ENCODE results near the gene MESD.
A peak's percentile ranks its signal among the peaks of the same experiment; 100 is the strongest.

MESD gene

GRCh38 chr15:80932513-80932815 is 57.2 kb downstream of the MESD start:
- no peak for DNase-seq

DNA sequence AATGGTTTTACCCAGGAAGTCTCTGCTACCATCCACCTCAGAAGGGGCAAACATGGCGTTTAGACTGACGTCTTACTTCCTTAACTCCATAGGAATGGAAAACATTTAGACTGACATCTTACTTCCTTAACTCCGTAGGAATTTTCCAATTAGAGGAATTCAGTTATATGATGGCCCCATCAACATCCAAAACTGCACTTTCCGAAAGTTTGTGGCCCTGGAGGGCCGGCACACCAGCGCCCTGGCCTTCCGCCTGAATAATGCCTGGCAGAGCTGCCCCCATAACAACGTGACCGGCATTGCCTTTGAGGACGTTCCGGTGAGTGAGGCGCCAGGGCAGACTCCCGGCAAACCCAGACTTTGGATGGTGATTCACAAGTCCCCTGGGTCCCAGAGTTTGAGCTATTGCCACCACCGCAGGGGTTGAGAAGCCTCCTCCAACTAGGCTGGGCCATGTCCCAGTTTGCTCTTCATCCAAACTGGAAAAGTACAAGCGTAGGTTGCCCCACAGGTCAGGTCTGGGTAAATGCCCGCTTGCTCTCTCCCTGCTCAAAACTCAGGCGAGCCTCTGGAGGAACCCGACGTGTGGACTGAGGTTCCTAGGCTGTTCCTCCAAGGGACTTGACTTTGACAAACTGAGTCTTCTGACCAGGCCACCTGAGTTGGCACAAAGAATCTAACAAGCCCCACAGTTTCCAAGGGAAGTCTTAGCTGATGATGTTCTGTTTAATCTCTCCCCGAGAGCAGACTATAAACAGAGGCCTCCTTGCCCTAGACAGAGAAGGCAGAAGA is 57.7 kb downstream of the MESD start:
- DNase-seq = no peak

- no peak for DNase-seq
Measured at GRCh38 chr15:80931191-80931590, 58.4 kb downstream of the MESD start.

GRCh38 chr15:80929689-80930088 is 59.9 kb downstream of the MESD start:
- DNase-seq = peak; percentile 46

GRCh38 chr15:80929225-80929624 is 60.4 kb downstream of the MESD start:
- peak; percentile 87 for DNase-seq

DNA sequence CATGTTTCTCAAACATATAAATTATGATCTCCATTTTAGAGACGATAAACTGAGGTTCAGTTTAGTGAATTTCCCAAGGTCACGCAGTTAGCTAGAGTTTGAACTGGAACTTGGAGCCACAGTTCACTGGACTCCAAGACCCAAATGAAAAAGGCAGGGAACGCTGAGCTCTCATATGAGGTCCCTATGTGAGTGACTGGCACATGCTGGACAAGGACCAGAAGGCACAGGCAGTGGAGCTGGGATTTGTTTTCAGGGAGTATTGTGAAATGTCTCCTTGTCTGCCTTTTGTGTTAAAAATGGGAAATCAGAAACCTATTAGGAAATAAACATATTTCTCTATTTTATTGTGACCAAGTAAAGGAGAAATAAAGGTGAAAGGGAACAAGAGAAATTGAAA is 63.5 kb downstream of the MESD start:
- no peak for DNase-seq

DNA sequence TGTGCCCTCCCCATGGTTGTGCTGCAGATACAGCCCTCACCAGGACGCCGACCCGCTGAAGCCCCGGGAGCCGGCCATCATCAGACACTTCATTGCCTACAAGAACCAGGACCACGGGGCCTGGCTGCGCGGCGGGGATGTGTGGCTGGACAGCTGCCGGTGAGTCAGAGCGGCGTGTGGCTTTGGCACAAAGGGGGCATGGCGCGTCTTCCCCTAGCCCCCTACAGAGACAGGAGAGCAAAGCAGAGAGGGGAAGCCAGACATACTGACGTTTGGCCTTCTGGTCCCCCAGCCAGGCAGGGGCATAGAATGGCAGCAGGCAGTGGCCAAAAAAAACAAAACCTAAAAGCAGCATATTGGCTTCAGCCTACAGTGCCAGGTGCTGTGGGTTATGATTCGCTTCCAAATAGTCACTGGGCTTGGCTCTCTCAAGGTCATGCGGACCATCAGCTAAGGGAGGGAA is 64.0 kb downstream of the MESD start:
- DNase-seq = no peak

- no peak for DNase-seq
Measured at GRCh38 chr15:80924278-80924677, 65.3 kb downstream of the MESD start.

DNA sequence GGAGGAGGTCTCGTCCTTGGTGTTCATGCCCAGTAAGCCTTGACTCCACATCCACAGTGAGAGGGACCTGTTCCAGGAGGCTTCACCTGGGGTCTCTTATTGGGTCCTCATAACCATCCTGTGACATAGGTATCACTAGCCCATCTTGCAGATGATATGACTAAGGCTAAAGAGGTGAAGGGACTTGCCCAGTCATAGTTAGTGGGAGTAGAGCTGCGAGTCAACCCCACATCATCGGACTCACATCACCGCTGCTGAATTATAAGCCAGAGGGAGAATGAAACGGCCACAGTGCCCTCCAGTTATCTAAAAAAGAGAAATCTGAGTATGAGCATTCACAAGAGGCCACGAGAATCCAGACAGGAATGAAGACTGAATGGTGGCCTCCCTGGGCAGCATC is 66.0 kb downstream of the MESD start:
- no peak for DNase-seq

DNA sequence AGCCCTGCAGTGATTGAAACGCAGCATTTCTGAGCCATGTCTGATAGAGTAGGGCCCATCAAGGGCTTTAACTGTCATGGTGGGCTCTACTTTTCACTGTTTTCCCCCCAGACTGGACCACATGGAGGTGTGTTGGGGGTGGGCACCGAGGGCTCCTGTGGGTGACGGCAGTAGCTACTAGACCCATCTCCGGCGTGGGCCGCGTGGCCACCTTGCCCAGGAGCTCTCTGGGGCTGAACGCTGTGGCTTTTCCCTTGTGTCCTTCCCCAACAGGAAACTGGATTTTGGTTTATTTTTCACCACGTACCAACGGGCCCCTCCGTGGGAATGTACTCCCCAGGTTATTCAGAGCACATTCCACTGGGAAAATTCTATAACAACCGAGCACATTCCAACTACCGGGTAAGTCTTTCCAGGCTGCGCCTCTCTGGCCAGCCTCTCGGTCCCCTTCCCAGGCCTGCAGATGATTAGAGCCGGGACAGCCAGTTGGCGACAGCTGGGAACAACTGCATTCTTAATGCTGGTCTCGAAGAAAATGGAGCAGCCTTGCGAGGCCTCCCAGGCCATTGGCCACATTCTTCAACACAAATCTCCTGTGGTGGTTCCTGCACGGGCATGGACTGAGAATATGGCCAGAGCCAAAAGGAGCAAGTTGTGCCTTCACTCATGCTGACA is 67.7 kb downstream of the MESD start:
- no peak for DNase-seq

DNA sequence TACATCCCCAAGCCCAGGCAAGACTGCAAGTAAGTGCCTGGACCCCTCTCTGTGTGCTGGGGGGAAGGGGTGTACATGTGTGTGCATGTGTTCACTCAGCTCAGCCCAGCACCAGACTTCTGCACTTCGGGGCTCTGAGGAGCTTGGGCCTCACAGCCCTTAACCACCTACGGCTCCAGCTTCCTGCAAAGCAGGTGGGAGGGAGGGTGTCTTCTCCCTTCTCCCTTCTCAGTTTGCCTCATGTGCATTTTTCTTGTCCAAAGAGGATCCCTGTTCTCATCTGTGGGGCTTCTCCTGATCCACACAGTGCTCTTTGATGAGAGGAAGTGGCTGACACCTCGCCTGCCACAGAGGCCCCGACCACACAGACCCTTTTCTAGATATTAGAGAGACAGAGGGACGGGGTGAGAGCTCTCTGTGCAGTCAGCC is 69.3 kb downstream of the MESD start:
- DNase-seq = no peak

DNA sequence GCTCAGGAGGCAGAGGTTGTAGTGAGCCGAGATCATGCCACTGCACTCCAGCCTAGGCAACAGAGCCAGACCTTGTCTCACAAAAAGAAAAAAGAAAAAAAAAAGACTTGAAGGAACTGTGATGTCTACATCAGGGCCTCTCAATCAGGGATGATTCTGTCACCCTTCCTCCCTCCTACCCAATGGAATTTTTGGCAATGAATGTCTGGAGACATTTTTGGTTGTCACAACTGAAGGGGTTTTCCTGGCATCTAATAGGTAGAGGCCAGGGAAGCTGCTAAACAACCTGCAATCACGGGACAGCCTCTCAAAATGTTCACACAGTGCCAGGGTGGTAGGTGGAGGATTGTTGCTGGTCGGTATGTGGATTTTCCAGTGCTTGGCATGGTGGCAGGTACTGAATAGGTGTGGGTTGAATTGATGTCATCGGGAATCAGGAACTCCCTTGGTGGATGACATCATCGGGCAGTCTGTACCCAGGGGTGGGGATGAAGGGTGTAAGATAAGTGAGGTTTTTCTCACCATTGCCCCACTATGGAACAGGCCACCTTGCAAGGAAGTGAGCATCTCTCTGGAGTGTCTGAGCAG is 71.3 kb downstream of the MESD start:
- DNase-seq = no peak

DNA sequence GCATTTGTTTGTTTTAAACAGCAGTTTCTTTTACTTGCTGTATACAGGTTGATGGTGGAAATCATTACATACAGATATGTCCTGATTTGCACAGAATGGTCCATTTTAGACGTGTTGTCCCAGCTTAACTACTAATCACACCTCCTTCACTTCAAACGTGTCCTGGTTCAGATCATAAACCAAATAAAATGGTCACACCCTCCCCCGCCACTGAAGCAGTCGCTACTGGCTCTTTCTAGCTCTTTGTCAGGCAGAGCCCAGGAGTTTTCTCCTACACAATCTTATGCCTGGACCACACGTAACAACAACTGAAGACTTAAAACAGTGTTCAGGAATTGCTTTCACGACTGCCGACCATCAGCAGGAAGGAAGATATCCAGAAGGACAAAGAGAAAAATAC is 73.6 kb downstream of the MESD start:
- no peak for DNase-seq

- no peak for DNase-seq
Measured at GRCh38 chr15:80915472-80915871, 74.1 kb downstream of the MESD start.

DNA sequence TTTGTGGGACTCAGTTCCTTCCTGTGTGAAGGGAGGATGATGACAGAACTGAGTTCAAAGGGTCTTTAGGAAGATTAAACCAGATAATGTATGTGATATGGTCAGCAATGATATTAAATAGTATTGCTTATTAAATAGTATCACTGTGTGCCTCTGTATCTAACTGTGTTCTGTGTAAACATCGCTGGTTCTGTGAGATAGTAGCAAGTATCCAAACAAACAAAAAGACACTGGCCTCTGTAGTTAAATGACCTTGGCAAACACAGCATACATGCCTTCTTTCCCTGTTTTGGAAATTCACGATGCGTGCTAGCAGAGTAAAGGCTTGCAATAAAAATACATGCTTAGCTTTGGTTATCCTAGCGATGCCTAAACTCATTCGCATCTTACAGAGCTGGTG is 76.1 kb downstream of the MESD start:
- no peak for DNase-seq

DNA sequence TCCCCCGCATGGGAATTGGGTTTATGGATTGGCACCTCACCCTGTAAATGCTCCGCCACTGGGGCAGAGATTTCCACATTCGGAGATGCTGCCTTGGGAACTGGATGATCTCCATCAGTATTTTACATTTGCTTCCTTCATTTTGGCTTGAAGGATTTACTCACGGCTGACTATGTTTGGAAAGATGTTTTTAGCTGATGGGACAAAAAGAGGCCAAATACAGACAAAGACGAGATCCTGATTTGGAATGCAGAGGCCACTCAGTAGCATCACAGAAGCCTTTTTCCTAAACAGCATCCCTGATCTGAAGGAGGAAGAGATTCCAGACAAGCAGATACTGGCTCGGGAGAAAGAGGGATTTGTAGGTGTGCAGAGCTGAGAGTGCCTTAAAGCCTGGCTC is 76.9 kb downstream of the MESD start:
- no peak for DNase-seq

GRCh38 chr15:80911821-80912220 is 77.8 kb downstream of the MESD start:
- no peak for DNase-seq

DNA sequence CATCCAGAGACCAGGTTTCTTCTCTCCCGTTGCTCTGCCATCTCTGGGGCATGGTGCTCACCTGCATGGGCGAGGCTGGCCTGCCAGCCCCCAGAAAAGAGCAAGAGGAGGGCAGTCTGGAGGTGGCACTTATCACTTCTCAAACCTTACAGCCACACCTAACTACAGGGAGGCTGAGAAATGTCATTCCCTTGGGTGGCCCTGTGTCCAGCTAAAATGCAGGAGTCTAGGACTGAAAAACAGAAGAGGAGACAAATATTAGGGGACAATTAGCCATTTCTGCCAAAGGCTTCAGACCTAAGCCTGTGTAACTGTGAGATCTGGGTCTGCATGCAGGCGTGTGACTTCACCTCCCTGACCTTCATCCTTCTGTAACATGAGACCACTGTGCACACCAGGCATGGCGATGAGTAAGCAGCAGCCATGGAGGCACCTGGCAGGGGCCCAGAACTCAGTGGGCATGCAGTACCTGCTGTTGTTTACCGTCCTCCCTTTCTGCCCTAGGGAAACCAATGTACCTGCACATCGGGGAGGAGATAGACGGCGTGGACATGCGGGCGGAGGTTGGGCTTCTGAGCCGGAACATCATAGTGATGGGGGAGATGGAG is 83.4 kb downstream of the MESD start:
- DNase-seq = peak; percentile 54

GRCh38 chr15:80904998-80905397 is 84.6 kb downstream of the MESD start:
- DNase-seq = no peak

DNA sequence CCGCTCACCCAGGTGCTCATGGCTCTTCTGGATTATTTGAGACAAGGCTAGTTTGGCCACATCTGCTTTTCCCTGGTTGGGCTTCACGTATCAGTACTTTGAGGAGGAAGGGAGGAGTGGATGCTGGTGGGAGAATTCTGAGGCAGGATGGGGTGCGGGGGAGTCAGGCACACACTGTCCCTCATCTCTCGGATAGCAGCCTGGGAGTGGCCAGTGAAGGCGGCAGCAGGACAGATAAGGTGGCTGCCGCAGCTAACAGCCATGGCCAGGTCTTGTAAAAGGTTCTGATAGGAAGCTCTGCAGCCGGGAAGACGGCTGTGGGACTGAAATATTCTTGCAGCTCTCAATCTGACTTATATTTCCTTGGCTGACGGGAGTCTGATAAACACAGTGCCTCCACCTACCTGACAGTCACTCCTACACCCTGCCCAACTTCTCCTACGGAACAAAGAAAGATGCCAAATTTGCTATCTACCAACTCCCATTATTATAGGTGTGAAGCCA is 87.3 kb downstream of the MESD start:
- DNase-seq = no peak

DNA sequence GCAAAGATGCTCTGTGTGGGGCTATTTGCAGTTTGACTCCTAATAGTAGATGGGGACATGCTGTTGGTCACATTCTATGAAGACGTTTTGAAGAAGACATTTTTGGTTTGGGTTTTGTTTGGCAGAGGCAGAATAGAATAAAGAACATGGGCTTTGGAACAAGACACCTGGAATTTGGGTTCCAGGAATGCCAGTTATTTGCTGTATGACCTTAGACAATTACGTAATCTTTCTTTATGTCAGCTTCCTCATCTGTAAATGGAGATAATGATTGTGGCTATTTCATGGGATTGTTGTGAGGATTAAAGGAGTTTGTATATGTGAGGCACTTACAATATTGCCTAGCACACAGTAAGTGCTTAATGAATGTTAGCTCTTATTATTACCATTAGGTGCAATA is 91.6 kb downstream of the MESD start:
- DNase-seq = peak; percentile 18

Measured in fibroblast of skin of right biceps (primary cell).